ENCODE data around the gene PRAMEF7. TPM values are rescaled to one million over a fixed set of nuclear protein-coding genes. Genes with fewer than 3 reads are reported as not detected.
"Not testable (repeated sequence)": the region's sequence is repeated elsewhere in the genome, so short reads cannot be mapped to it uniquely, and the experiment has no call there.

Gene PRAMEF7
- not detected for total RNA-seq

GRCh38 chr1:12916310-12916709 lies at the start of gene PRAMEF7:
PRAMEF7 (plus strand) TSS chr1:12916610; CDS start chr1:12917693, 1,083 bp downstream.
- H3K27ac ChIP-seq, H3K9me3 ChIP-seq, H3K36me3 ChIP-seq, H3K27me3 ChIP-seq, H3K4me1 ChIP-seq, H3K4me3 ChIP-seq, ATAC-seq: not testable (repeated sequence)
- WGBS, 2 donors (ENCODE audit: low coverage in 1 of 2): no CpG with 5 or more reads among the region's 1 CpG

- H3K27me3 ChIP-seq, H3K9me3 ChIP-seq, H3K4me1 ChIP-seq, H3K36me3 ChIP-seq, H3K27ac ChIP-seq, ATAC-seq, H3K4me3 ChIP-seq: not testable (repeated sequence)
- WGBS, 2 donors (ENCODE audit: low coverage in 1 of 2): 67% methylated on average over 1 of the region's 4 CpGs; no CpG with 5 or more reads in 1 of the 2 donors
Measured at GRCh38 chr1:12878453-12878852, 38.0 kb upstream of the PRAMEF7 start.

GRCh38 chr1:12886101-12886500 lies 30.3 kb upstream of the PRAMEF7 start, which contains the start of gene PRAMEF4:
PRAMEF4 (minus strand) TSS chr1:12886201; CDS start chr1:12883394, 2,807 bp downstream.
- WGBS, 2 donors (ENCODE audit: low coverage in 1 of 2): 80% methylated on average over 1 of the region's 3 CpGs; no CpG with 5 or more reads in 1 of the 2 donors
- not testable (repeated sequence) for H3K4me1 ChIP-seq, H3K27ac ChIP-seq, H3K9me3 ChIP-seq, H3K4me3 ChIP-seq, H3K27me3 ChIP-seq, ATAC-seq, H3K36me3 ChIP-seq

- not testable (repeated sequence) for H3K27ac ChIP-seq, H3K4me1 ChIP-seq, ATAC-seq, H3K9me3 ChIP-seq, H3K4me3 ChIP-seq, H3K27me3 ChIP-seq, H3K36me3 ChIP-seq
- WGBS, 2 donors (ENCODE audit: low coverage in 1 of 2): no CpG with 5 or more reads among the region's 1 CpG
Measured at GRCh38 chr1:12898170-12898569, 18.2 kb upstream of the PRAMEF7 start, which contains the start of gene PRAMEF10. PRAMEF10 (minus strand) TSS chr1:12898270; CDS start chr1:12895847, 2,423 bp downstream.

GRCh38 chr1:12899186-12899585 lies 17.2 kb upstream of the PRAMEF7 start:
- not testable (repeated sequence) for H3K9me3 ChIP-seq, H3K4me3 ChIP-seq, ATAC-seq, H3K27ac ChIP-seq, H3K4me1 ChIP-seq, H3K27me3 ChIP-seq, H3K36me3 ChIP-seq

- no CpG with 5 or more reads among the region's 5 CpGs for WGBS, 2 donors (ENCODE audit: low coverage in 1 of 2)
Measured at GRCh38 chr1:12903793-12904572, 12.4 kb upstream of the PRAMEF7 start.

DNA sequence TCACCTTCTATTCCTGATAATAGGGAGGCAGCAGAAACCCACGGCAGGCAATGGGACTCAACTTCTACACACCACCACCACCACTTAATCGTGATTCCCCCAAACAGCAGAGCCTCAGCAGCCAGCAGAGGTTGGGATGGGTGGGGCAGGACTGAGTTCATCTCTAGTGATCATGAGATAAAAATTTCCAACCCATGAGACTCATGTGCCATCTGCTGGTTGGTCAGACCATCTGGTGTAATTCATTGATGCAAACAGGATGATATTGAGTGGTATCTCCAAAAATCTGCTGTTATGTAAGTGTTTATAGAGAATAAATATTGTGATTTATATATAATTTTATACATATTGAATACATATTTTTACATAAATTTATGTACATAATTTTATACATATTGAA lies 5.3 kb downstream of the PRAMEF7 start:
- not testable (repeated sequence) for H3K27me3 ChIP-seq, H3K27ac ChIP-seq, H3K4me1 ChIP-seq, H3K4me3 ChIP-seq, H3K36me3 ChIP-seq, ATAC-seq, H3K9me3 ChIP-seq
- no CpG with 5 or more reads among the region's 2 CpGs for WGBS, 2 donors (ENCODE audit: low coverage in 1 of 2)

More at GRCh38 chr1:12903793-12904572, 12.4 kb upstream of the PRAMEF7 start:
- H3K27me3 ChIP-seq, H3K4me3 ChIP-seq, ATAC-seq, H3K27ac ChIP-seq, H3K9me3 ChIP-seq, H3K36me3 ChIP-seq, H3K4me1 ChIP-seq: not testable (repeated sequence)

DNA sequence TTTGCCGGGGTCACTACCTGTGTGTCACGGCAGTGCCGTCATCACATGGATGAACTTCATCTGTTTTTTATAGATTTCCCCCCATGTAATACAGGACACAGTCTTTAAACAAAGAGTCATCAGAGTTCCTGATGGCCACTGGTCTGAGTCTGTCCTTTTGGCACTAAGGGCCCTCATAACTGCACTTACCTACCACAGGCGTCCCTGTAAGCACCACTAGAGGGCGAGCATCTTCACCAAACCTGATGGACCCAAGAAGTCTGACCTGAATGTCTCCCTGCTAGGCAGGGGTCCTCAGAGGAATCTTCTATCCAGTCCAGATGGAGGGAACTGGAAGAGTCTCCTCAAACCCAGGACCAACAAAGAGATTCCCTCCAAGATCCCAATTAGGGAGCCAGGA lies 8.0 kb downstream of the PRAMEF7 start:
- H3K36me3 ChIP-seq, H3K4me1 ChIP-seq, H3K27ac ChIP-seq, H3K4me3 ChIP-seq, H3K9me3 ChIP-seq, H3K27me3 ChIP-seq, ATAC-seq: not testable (repeated sequence)
- WGBS, 2 donors (ENCODE audit: low coverage in 1 of 2): no CpG with 5 or more reads among the region's 5 CpGs

- not testable (repeated sequence) for H3K27ac ChIP-seq, H3K4me3 ChIP-seq, H3K9me3 ChIP-seq, H3K36me3 ChIP-seq, ATAC-seq, H3K27me3 ChIP-seq, H3K4me1 ChIP-seq
- 100% methylated on average over 2 of the region's 4 CpGs; no CpG with 5 or more reads in 1 of the 2 donors for WGBS, 2 donors (ENCODE audit: low coverage in 1 of 2)
Measured at GRCh38 chr1:12947480-12947879, 31.1 kb downstream of the PRAMEF7 start, which contains the start of gene PRAMEF6. PRAMEF6 (minus strand) TSS chr1:12947580; CDS start chr1:12942518, 5,062 bp downstream.

Small RNAs within 50 kb of the gene (small RNA-seq; reads per million reads assigned to genes)
- 0 reads per million in 4 donors for gene RNU6-1072P

Other genes with a start within 250 kb of the PRAMEF7 start
- gene AADACL3, start 200.5 kb upstream of the PRAMEF7 start, total RNA-seq: not detected
- gene CFAP107, start 170.4 kb upstream of the PRAMEF7 start, total RNA-seq: not detected
- gene PRAMEF12, start 142.9 kb upstream of the PRAMEF7 start, total RNA-seq: not detected
- gene PRAMEF1, start 125.2 kb upstream of the PRAMEF7 start, total RNA-seq: not detected
- gene PRAMEF11, start 85.2 kb upstream of the PRAMEF7 start, total RNA-seq: not detected
- gene HNRNPCL1, start 67.9 kb upstream of the PRAMEF7 start, total RNA-seq: not detected
- gene PRAMEF2, start 59.5 kb upstream of the PRAMEF7 start, total RNA-seq: not detected
- gene PRAMEF4, start 30.4 kb upstream of the PRAMEF7 start, total RNA-seq: not detected
- not detected for gene PRAMEF10, start 18.3 kb upstream of the PRAMEF7 start, total RNA-seq
- not detected for gene PRAMEF6, start 31.0 kb downstream of the PRAMEF7 start, total RNA-seq
- gene PRAMEF27, start 140.0 kb downstream of the PRAMEF7 start, total RNA-seq: not detected
- gene HNRNPCL3, start 144.2 kb downstream of the PRAMEF7 start, total RNA-seq: not detected
- not detected for gene PRAMEF25, start 154.2 kb downstream of the PRAMEF7 start, total RNA-seq
- gene HNRNPCL2, start 200.2 kb downstream of the PRAMEF7 start, total RNA-seq: not detected
- gene PRAMEF26, start 239.4 kb downstream of the PRAMEF7 start, total RNA-seq: not detected
- not detected for gene HNRNPCL4, start 249.0 kb downstream of the PRAMEF7 start, total RNA-seq